GM21381 (cell line): Measurements from ENCODE around the gene ARHGAP10.
"Not testable (repeated sequence)": the region's sequence is repeated elsewhere in the genome, so short reads cannot be mapped to it uniquely, and the experiment has no call there.

Source experiments
- ATAC-seq: cut with Tn5 transposase; IDR thresholded peaks from one replicate; pipeline ENCODE4 v1.9.1; 2021; ENCODE audit warnings: mild to moderate bottlenecking, moderate library complexity; ENCODE audit not compliant: unreplicated experiment

The ARHGAP10 gene

DNA sequence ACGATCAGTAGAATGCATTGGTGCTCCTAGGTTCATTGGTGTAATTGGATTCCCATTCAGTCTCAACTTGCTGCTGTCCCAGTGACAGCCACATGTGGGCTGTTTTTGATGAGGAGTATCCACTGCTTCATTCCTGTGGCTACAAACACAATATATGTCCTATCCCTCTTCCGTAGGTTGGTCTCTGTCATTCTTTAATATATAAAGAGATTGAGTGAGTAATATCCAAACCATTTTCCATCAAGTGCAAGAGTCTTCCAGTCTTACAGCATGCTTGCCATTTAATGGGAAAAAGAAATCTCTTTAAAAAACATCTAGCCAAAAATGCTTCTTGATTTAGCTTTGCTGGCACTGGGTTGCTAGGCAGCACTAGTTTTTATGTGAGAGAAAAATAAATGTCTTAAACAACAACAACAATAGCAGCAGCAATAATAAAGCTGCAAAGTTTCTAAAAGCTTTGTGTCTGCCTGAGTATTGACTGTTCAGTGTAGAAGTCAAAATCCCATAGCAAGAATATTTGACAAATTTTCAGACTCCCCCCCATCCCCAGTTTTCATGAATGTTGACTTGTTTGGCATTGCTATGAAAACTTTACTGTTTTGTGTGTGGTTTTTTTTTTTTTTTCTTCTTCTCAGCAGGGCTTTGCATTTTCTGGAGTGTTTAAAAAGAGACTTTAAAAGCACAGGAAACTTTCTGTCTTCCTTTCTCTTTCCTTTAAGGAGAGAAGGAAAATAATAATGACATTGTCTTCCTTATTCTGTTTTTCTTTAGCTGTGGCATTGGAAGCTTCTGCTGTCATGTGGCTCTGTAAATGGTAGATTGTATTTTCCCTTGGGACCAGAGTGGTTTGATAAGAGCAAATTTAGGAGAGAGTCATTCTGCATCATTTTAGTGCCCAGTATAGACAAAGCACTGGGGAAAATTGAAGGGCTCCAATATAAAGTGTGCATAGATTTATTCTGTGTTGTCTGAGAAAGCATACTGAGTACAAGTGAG lies 244.3 kb downstream of the ARHGAP10 start:
- ATAC-seq: no peak

GRCh38 chr4:147980586-147980985 lies 248.7 kb downstream of the ARHGAP10 start:
- ATAC-seq: no peak

DNA sequence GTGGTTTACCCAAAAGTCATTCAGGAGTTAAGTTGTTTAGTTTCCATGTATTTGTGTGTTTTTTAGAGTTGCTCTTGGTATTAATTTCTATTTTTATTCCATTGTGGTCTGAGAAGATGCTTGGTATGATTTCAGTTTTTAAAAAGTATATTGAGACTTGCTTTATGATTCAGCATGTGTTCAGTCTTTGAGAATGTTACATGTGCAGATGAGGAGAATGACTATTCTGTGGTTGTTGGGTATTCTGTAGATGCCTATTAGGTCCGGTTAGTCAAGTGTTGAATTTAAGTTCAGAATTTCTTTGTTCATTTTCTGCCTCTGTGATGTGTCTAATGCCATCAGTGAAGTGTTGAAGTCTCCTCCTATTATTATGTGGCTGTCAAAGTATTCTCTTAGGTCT lies 249.4 kb downstream of the ARHGAP10 start:
- ATAC-seq: peak; percentile 87

GRCh38 chr4:147984065-147984777 lies 252.3 kb downstream of the ARHGAP10 start:
- ATAC-seq: no peak

DNA sequence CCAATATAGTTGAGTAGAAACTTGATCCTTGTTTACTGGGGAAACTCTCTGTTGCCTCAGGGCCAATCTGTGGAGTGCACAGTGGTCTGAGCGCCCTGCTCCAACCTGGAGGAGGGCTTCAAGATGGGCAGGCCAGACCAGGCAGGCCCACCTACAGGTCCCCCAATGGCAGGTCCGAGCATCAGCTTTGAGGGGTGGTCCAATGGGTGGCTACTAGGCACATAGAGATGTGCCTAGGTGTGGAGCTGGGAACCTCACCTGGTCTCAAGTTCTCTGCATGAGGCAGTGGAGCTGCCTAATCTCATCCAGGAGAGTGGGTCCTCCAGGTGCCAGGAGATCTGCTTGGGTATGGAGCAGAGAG lies 252.9 kb downstream of the ARHGAP10 start:
- no peak for ATAC-seq

GRCh38 chr4:147985376-147985775 lies 253.5 kb downstream of the ARHGAP10 start:
- ATAC-seq: no peak

- ATAC-seq: peak; percentile 65
Observed at GRCh38 chr4:147987252-147987651, 255.4 kb downstream of the ARHGAP10 start.

DNA sequence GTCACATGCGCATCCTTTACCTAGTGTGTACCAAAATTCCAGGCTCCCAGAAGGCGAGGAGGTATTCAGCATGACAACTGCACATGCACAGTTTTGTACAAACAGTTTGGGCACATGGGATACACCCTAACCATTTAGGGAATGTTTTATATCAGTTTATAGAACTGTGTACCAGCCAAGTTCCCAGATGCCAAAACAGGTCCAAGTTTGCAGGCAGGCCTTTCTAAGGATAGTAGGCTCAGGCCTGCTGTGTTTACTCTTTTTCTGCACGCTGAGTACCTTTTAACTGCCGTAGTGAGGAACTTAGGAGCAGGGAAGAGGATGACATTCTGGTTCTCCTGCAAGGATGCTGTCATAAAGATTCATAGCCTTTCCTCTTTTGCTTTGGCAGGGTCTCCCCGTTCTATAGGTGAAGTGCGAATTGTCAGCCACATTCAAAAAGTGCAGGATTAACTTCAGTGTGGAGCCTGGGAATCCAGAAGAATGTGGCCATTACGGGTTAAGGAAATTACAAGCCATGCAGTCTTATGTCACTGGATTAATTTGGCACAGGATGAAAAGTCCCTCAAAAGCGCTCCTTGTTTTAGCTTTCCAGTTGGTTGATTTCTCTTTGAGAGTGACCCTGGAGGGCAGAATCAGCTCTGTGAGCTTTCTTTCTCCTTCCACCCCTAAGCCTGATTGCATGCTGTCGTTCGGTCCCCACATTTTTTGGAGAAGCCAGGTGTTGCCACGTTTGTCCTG lies 259.8 kb downstream of the ARHGAP10 start:
- no peak for ATAC-seq

DNA sequence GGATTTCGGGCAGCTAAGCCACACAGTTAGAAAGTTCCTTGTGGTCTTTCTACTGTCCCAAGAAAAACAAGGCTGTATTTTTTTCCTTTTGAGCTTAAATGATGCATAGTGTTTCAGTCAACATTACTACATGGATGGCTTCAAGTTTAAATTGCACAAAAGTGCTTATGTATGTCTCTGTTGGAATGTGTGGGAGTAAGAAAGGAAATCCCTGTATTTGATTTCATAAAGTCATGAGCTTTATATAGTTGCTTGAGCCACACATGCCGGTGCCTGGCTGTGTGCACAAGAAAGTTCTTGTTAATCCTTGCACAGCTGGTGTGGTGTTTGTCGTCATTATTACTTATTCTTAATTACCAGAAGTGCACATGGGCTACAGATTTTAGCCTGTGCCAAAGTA lies 262.2 kb downstream of the ARHGAP10 start:
- ATAC-seq: no peak

DNA sequence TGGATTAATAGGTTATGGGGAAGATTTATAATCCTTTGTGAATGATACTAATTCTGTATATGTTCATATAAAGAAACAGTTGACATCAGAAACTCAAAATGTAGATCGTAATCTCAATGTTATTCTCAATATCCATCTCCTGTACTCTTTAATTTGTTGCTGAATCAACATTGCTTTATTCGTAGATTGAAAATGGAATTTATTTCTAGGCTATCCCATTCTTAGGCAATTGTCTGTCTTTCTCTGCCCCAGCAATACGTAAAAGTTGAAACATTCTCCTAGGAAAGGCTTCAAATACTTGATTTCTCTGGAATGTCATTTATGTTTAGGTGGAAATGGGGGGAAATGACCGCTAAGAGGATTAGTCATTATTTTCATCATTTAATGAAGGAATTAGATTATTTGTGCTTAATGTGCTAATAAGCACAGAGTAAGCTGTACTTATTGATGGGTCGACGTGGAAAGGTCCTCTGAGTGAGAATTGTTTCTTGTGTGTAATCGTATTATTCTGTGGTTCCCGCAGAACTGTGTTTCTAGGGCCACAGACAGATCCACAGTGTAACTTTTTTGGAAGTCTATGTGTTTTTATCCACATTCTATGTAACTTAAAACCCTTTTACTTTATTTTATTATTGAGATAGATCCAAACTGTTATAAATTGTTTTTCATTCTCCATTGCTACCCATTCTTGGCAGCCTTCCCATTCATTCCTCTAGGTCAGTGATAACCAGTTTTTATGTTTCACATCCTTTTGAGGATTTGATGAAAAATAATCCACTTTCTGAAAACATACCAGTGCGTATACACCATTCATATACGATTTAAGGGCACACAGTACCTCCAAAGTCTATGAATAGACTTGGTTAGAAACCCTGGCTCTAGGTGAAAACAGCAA lies 262.9 kb downstream of the ARHGAP10 start:
- ATAC-seq: no peak

GRCh38 chr4:147996859-147997258 lies 265.0 kb downstream of the ARHGAP10 start:
- ATAC-seq: no peak

GRCh38 chr4:148000038-148000437 lies 268.1 kb downstream of the ARHGAP10 start:
- ATAC-seq: not testable (repeated sequence)

GRCh38 chr4:148004228-148004857 lies 272.5 kb downstream of the ARHGAP10 start:
- no peak for ATAC-seq

GRCh38 chr4:148006001-148006400 lies 274.1 kb downstream of the ARHGAP10 start:
- ATAC-seq: no peak

DNA sequence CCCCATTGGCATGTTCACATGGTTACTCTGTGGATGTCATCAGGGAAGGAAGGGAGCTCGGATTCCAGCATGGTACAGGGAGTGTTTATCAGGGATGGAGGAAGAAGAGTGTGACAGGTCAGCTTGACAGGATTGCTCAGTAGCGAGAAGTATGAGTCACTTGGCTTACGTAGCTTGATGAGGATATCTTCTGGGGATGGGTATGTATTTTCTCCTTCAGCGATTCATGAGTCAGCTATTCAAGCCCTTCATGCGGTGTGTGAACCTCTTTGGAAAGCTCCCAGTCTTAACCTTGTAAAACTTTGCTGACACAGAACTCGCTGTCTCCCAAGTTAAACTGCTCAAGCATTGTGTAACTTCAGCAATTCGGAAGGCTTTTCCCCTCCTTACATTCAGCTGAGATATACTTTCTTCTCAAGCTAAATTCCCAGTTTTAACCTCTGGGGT lies 275.4 kb downstream of the ARHGAP10 start:
- ATAC-seq: no peak

DNA sequence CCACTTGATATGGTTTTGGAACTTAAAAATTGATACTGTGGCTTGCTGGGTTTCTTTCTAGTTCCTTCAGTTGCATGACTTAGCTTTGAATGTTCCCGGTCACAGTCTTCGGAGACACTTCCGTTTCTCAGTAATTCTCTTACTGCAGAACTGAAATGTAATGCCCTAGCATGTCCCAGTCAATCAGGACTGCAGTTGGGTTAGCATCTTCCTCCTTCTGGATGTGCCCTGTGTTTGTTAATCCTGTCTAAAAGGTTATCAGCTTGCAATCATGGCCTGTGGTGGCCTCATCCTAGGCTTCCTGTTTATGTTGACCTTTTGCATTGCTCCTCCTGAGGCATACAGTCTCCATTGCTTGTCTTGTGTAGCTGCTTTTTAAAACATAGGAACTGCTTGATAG lies 275.9 kb downstream of the ARHGAP10 start:
- no peak for ATAC-seq

- ATAC-seq: no peak
Observed at GRCh38 chr4:148015058-148015457, 283.2 kb downstream of the ARHGAP10 start.

DNA sequence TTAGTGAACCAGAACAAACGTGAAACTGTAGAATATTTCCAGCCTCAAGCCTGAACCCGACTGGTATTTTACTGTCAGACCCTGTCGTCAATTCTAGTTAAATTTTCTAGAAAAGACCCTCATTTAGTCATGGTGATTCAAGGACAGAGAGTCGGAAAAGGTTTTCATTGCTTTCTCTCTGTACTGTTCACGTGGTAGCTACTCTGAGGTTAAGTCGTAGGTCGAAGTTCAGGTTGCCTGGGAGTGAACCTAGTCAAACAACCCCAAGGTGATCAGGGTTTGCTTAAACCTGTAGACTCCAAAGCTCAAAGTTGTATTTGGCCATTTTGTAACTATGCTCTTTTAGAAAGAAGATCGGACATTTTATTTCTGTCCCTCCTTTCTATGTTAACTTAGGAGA lies 283.6 kb downstream of the ARHGAP10 start:
- ATAC-seq: no peak

- ATAC-seq: no peak
Observed at GRCh38 chr4:148016063-148016637, 284.3 kb downstream of the ARHGAP10 start.
